HEK293 (cell line): Measurements from ENCODE around the gene SLC14A1.
"Not testable (repeated sequence)": the region's sequence is repeated elsewhere in the genome, so short reads cannot be mapped to it uniquely, and the experiment has no call there.

Experiments
- CTCF ChIA-PET: fragments of 350-600 bp; formaldehyde crosslinking; extraction: SDS; loops from one replicate; lab custom pipeline; 2021; ENCODE audit warnings: antibody characterized with exemption; lab: Yijun Ruan, JAX
- POLR2A ChIA-PET: fragments of 300-600 bp; formaldehyde crosslinking; extraction: SDS; loops from one replicate; lab custom pipeline; 2020; ENCODE audit warnings: antibody characterized with exemption, inconsistent platforms; lab: Yijun Ruan, JAX
- H3K27ac ChIP-seq: fragments of 200-500 bp; sonication (Bioruptor generic); 2 replicates; pipeline ENCODE4 v1.5.1; 2014; ENCODE audit warnings: low read depth, low read length, control low read depth, inconsistent platforms; ENCODE audit errors: extremely low read depth
- H3K36me3 ChIP-seq, 2 experiments: fragments of 200-500 bp in 1 of 2; sonication (Bioruptor generic) in 1 of 2; 1 replicate in 1 of 2; 2 replicates in 1 of 2; pipeline ENCODE4 v1.5.1; 2014 to 2017; ENCODE audit warnings: inconsistent platforms in 2 of 2, low read length in 2 of 2; ENCODE audit not compliant: control insufficient read depth in 2 of 2, insufficient read depth in 1 of 2
- H3K4me1 ChIP-seq: fragments of 200-500 bp; sonication (Bioruptor generic); 2 replicates; pipeline ENCODE4 v1.5.1; 2014; ENCODE audit warnings: mild to moderate bottlenecking, low read length, inconsistent platforms; ENCODE audit not compliant: control insufficient read depth, insufficient read depth
- H3K4me3 ChIP-seq: 2 replicates; pipeline ENCODE4 v1.5.1; 2011; ENCODE audit warnings: low read depth, mild to moderate bottlenecking, control low read depth, low read length, moderate library complexity
- H3K9me3 ChIP-seq: fragments of 200-500 bp; sonication (Bioruptor generic); 2 replicates; pipeline ENCODE4 v1.5.1; 2014; ENCODE audit warnings: low read depth, low read length, inconsistent platforms; ENCODE audit not compliant: control insufficient read depth, insufficient read depth
- KLF10 ChIP-seq: fragments of 450-650 bp; IDR thresholded peaks from 2 replicates; pipeline ENCODE4 v1.5.1; 2018; ENCODE audit warnings: missing biosample characterization, mild to moderate bottlenecking, missing genetic modification characterization
- REPIN1 ChIP-seq: fragments of 450-650 bp; formaldehyde crosslinking; IDR thresholded peaks from 2 replicates; pipeline ENCODE4 v1.5.1; 2017; ENCODE audit warnings: missing biosample characterization, missing genetic modification characterization, low read depth
- TCF7L2 ChIP-seq: IDR thresholded peaks from 2 replicates; pipeline ENCODE4 v1.6.1; 2011; ENCODE audit warnings: low read depth, mild to moderate bottlenecking, inconsistent platforms, low read length, moderate library complexity, borderline replicate concordance
- ZEB2 ChIP-seq: fragments of 450-650 bp; formaldehyde crosslinking; IDR thresholded peaks from 2 replicates; pipeline ENCODE4 v1.5.1; 2016; ENCODE audit warnings: missing biosample characterization, missing genetic modification characterization
- ZNF157 ChIP-seq: fragments of 450-650 bp; formaldehyde crosslinking; IDR thresholded peaks from 2 replicates; pipeline ENCODE4 v1.5.1; 2016; ENCODE audit warnings: missing biosample characterization, missing genetic modification characterization
- ZNF266 ChIP-seq: fragments of 450-650 bp; formaldehyde crosslinking; IDR thresholded peaks from 2 replicates; pipeline ENCODE4 v1.5.1; 2016; ENCODE audit warnings: missing biosample characterization, missing genetic modification characterization, low read depth
- ZNF501 ChIP-seq: fragments of 450-650 bp; formaldehyde crosslinking; IDR thresholded peaks from 2 replicates; pipeline ENCODE4 v1.5.1; 2016; ENCODE audit warnings: missing biosample characterization, missing genetic modification characterization
- ZNF510 ChIP-seq: fragments of 450-650 bp; formaldehyde crosslinking; IDR thresholded peaks from 2 replicates; pipeline ENCODE4 v1.5.1; 2018; ENCODE audit warnings: mild to moderate bottlenecking, missing genetic modification characterization, missing biosample characterization; ENCODE audit not compliant: insufficient replicate concordance
- ZNF544 ChIP-seq: fragments of 450-650 bp; formaldehyde crosslinking; IDR thresholded peaks from 2 replicates; pipeline ENCODE4 v1.5.0; 2017; ENCODE audit warnings: missing biosample characterization, missing genetic modification characterization
- ZNF660 ChIP-seq: fragments of 450-650 bp; IDR thresholded peaks from 2 replicates; pipeline ENCODE4 v1.5.1; 2018; ENCODE audit warnings: missing biosample characterization, mild to moderate bottlenecking, missing genetic modification characterization
- ZSCAN23 ChIP-seq: fragments of 450-650 bp; formaldehyde crosslinking; IDR thresholded peaks from 2 replicates; pipeline ENCODE4 v1.5.1; 2016; ENCODE audit warnings: missing biosample characterization, missing genetic modification characterization
- TF ChIP-seq, protein P1 (sequence below): fragments of 450-650 bp; formaldehyde crosslinking; IDR thresholded peaks from 2 replicates; pipeline ENCODE4 v1.5.1; 2016; ENCODE audit warnings: missing biosample characterization, missing genetic modification characterization
- TF ChIP-seq, protein P2 (sequence below): fragments of 450-650 bp; formaldehyde crosslinking; IDR thresholded peaks from 2 replicates; pipeline ENCODE4 v1.5.1; 2017; ENCODE audit warnings: missing biosample characterization, missing genetic modification characterization
- TF ChIP-seq, protein P3 (sequence below): fragments of 450-650 bp; formaldehyde crosslinking; IDR thresholded peaks from 2 replicates; pipeline ENCODE4 v1.5.1; 2016; ENCODE audit warnings: missing biosample characterization, missing genetic modification characterization
- TF ChIP-seq, protein P4 (sequence below): fragments of 450-650 bp; formaldehyde crosslinking; IDR thresholded peaks from 2 replicates; pipeline ENCODE4 v1.5.1; 2016; ENCODE audit warnings: missing biosample characterization, missing genetic modification characterization

SLC14A1 gene

DNA sequence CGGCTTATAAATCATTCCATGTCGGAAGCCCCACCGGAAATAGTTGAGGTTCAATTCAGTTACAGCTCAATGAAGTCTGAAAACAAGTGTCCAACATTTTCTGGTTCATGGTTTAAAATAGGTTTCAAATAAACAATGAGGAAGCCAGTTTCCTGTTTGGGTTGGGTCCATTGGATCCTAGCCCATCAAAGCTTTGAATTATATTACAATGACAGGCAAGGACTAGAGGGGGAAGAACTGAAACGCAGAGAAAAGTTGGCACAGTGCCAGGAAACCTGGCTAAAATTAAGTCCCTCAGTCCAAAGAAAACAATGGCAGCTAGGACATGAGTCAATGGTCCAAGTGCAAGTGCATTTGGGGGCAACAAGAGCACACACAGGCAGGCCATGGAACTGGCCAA is 32.0 kb downstream of the SLC14A1 start (continued):
- peak; percentile 98 for TF ChIP-seq ZNF660 (tag by site-specific recombination)
- TF ChIP-seq, protein P1, sequence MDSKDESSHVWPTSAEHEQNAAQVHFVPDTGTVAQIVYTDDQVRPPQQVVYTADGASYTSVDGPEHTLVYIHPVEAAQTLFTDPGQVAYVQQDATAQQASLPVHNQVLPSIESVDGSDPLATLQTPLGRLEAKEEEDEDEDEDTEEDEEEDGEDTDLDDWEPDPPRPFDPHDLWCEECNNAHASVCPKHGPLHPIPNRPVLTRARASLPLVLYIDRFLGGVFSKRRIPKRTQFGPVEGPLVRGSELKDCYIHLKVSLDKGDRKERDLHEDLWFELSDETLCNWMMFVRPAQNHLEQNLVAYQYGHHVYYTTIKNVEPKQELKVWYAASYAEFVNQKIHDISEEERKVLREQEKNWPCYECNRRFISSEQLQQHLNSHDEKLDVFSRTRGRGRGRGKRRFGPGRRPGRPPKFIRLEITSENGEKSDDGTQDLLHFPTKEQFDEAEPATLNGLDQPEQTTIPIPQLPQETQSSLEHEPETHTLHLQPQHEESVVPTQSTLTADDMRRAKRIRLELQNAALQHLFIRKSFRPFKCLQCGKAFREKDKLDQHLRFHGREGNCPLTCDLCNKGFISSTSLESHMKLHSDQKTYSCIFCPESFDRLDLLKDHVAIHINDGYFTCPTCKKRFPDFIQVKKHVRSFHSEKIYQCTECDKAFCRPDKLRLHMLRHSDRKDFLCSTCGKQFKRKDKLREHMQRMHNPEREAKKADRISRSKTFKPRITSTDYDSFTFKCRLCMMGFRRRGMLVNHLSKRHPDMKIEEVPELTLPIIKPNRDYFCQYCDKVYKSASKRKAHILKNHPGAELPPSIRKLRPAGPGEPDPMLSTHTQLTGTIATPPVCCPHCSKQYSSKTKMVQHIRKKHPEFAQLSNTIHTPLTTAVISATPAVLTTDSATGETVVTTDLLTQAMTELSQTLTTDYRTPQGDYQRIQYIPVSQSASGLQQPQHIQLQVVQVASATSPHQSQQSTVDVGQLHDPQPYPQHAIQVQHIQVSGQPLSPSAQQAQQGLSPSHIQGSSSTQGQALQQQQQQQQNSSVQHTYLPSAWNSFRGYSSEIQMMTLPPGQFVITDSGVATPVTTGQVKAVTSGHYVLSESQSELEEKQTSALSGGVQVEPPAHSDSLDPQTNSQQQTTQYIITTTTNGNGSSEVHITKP, result peak; percentile 47
- TF ChIP-seq KLF10, result peak; percentile 79
- peak; percentile 98 for TF ChIP-seq ZNF544 (tag by site-specific recombination)
- no peak for TF ChIP-seq ZEB2 (tag by site-specific recombination)
- TF ChIP-seq ZNF501 (tag by site-specific recombination), result no peak
- peak; percentile 75 for TF ChIP-seq ZNF510 (tag by site-specific recombination)

DNA sequence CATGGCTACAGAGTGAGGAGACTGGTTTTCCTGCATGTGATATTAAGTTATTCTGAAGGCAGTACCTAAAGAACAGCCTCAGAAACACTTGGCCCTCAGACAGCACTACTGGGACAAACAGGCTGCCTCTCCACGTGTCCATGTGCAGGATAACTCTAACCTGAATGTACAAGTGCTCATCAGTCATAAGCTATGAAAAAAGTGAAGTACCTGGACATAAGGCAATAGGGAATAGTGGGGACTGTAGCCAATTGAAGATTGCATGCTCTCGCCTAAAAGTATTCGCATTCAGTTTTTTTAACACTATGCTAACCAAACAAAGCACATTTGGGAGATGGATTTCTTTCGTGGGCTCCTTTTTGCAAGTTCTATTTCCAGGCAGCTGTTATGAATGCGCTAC is 33.0 kb downstream of the SLC14A1 start:
- Histone ChIP-seq H3K4me3 (no peak overlapping the region), H3K4me1 (peaks cover 3% of the 10 kb centered on the region), H3K36me3 (no peaks in the 10 kb centered on the region), H3K9me3 (no peaks in the 10 kb centered on the region), H3K27ac (no peak overlapping the region)
- ChIA-PET POLR2A (no interaction called here), CTCF (interaction anchor here (1.2 kb wide), 1 partner anchor 27 kb away, joined by 3 read pairs; no protein-coding TSS in a partner anchor)
- TF ChIP-seq, protein P2, sequence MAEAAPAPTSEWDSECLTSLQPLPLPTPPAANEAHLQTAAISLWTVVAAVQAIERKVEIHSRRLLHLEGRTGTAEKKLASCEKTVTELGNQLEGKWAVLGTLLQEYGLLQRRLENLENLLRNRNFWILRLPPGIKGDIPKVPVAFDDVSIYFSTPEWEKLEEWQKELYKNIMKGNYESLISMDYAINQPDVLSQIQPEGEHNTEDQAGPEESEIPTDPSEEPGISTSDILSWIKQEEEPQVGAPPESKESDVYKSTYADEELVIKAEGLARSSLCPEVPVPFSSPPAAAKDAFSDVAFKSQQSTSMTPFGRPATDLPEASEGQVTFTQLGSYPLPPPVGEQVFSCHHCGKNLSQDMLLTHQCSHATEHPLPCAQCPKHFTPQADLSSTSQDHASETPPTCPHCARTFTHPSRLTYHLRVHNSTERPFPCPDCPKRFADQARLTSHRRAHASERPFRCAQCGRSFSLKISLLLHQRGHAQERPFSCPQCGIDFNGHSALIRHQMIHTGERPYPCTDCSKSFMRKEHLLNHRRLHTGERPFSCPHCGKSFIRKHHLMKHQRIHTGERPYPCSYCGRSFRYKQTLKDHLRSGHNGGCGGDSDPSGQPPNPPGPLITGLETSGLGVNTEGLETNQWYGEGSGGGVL (tag by site-specific recombination), result no peak
- no peak for TF ChIP-seq ZNF157 (tag by site-specific recombination)
- no peak for TF ChIP-seq REPIN1 (tag by site-specific recombination)
- TF ChIP-seq ZNF266, result no peak
- TF ChIP-seq ZSCAN23 (tag by site-specific recombination), result no peak
- TF ChIP-seq, protein P3, sequence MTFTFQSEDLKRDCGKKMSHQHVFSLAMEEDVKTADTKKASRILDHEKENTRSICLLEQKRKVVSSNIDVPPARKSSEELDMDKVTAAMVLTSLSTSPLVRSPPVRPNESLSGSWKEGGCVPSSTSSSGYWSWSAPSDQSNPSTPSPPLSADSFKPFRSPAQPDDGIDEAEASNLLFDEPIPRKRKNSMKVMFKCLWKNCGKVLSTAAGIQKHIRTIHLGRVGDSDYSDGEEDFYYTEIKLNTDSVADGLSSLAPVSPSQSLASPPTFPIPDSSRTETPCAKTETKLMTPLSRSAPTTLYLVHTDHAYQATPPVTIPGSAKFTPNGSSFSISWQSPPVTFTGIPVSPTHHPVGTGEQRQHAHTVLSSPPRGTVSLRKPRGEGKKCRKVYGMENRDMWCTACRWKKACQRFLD (tag by site-specific recombination), result no peak
- no peak for TF ChIP-seq TCF7L2
- TF ChIP-seq, protein P4, sequence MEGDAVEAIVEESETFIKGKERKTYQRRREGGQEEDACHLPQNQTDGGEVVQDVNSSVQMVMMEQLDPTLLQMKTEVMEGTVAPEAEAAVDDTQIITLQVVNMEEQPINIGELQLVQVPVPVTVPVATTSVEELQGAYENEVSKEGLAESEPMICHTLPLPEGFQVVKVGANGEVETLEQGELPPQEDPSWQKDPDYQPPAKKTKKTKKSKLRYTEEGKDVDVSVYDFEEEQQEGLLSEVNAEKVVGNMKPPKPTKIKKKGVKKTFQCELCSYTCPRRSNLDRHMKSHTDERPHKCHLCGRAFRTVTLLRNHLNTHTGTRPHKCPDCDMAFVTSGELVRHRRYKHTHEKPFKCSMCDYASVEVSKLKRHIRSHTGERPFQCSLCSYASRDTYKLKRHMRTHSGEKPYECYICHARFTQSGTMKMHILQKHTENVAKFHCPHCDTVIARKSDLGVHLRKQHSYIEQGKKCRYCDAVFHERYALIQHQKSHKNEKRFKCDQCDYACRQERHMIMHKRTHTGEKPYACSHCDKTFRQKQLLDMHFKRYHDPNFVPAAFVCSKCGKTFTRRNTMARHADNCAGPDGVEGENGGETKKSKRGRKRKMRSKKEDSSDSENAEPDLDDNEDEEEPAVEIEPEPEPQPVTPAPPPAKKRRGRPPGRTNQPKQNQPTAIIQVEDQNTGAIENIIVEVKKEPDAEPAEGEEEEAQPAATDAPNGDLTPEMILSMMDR (tag by site-specific recombination), result no peak

DNA sequence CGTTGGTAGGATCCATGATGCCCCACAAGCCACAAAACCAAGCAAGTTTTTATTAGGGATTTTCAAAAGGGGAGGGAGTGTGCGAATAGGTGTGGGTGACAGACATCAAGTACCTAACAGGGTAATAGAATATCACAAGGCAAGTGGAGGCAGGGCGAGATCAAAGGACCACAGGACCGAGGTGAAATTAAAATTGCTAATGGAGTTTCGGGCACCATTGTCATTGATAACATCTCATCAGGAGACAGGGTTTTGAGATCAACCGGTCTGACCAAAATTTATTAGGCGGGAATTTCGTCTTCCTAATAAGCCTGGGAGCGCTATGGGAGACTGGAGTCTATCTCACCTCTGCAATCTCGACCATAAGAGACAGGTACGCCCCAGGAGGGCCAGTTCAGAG is 33.7 kb downstream of the SLC14A1 start:
- H3K36me3 ChIP-seq, POLR2A ChIA-PET, H3K4me3 ChIP-seq, H3K27ac ChIP-seq, CTCF ChIA-PET, H3K4me1 ChIP-seq, H3K9me3 ChIP-seq: not testable (repeated sequence)
